GM19240 (cell line): ENCODE data around the gene UBE4B.
"Not testable (repeated sequence)": the region's sequence is repeated elsewhere in the genome, so short reads cannot be mapped to it uniquely, and the experiment has no call there.

Experiments used
- DNase-seq: peaks from one replicate; pipeline ENCODE4 v3.0.0; 2011; ENCODE audit warnings: low spot score; ENCODE audit not compliant: insufficient read length

Gene UBE4B

DNA sequence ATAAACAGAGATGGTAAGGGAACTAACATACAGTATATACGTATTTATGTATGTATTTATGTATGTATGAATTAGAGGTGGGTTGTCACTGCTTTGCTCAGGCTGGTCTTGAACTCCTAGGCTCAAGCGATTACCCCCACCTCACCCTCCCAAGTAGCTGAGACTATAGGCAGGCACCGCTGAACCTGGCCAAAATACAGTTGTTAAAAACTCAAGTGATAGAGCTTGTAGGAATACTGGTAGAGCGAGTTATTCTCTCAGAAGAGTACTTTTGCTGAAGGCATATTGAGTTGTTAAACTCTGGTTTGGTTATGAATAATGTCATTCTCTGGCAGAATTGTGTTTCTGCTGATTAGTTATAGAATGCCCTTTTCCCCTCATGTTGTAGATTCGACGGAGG lies 38.9 kb downstream of the UBE4B start:
- no peak for DNase-seq

DNA sequence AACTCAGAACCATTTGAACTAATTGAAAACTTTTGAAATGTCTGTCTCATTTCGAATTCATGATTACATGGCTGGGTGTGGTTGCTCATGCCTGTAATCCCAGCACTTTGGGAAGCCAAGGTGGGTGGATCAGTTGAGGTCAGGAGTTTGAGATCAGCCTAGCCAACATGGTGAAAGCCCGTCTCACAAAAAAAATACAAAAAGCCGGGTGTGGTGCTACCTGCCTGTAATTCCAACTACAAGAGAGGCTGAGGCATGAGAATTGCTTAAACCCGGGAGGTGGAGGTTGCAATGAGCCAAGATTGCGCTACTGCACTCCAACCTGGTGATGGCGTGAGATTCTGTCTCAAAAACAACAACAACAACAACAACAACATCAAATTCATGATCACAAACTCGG lies 40.6 kb downstream of the UBE4B start:
- DNase-seq: not testable (repeated sequence)

DNA sequence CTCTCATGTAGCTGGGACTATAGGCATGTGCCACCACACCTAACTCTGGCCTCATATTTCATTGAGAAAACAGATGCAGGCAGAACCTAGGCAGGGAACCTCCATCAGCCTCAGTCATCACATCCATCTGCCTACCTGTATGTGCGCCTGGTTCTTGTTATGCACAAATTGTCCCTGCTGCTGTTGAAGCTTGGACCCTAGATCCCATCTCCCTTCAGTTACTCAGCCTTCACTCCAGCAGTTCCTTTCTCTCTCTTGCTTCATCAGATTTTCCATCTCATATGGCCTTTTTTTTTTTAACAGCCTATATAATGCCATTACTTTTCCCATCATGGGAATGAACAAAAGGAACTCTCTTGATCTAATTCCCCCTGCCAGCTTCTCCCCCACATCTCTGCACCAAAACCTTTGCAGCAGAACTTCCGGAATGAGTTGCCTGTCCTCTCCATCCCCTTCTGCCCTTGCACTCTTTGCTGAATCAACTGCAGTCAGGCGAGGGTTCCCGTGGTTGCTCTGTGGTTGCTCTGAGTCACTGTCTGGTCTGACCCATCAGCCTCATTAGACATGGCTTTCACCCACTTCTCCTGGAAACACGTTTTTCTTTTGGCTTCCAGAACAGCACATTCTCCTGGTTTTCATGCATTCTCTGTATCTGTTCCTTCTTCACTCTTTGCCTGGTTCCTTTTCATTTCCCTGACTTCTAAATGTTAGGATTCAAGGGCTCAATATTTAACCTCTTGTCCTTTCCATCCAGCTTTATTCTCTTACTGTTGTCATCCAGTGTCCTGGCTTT lies 41.5 kb downstream of the UBE4B start:
- DNase-seq: peak; percentile 15

DNA sequence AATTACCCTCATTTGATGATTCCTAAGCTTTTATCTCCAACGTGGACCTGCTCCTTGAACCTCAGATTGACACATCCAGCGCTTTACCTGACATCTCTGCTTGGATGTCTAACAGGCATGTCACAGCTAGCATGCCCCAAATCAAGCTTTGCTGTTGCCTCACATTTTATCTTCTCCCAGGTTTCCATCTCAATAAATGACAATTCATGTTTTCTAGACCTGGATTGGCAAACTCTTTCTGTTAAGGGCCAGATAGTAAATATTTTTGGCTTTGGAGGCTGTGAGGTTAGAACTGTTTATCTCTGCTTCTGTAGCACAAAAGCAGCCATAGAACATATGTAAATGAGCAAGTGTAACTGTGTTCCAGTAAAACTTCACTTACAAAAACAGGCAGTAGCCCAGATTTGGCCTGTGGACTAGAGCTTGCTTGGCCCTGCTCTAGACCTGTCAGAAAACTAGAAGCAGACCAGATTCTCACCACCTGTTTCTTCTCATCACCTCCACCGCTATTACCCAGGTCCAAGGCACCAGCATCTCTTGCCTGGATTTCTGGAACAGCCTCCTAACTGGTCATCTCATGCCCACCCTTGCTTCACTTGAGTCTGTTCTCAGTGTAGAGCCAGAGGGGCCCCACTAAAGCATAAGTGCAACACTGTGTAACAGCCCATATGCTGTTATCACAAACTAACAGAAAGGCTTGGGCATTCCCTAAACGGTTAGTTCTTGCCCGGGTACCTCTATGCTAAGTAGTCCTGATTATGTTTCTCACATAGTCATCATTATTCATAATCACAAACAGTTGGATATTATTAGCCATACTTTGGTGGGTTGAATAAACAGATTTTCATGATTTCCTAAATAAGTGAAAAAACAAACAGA lies 42.3 kb downstream of the UBE4B start:
- no peak for DNase-seq

DNA sequence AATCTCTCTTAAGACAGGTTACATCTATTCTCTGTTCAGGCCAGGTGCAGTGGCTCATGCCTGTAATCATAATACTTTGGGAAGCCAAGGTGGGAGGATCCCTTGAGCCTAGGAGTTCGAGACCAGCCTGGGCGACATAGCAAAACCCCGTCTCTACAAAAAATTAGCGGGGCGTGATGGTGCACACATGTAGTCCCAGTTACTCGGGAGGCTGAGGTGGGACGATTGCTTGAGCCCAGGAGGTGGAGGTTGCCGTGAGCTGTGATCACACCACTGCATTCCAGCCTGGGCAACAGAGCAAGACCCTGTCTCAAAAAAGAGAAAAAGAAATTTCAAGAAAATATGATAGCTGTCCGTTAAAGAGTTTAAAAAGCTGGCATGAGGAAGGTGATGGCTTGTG lies 43.0 kb downstream of the UBE4B start:
- DNase-seq: no peak

DNA sequence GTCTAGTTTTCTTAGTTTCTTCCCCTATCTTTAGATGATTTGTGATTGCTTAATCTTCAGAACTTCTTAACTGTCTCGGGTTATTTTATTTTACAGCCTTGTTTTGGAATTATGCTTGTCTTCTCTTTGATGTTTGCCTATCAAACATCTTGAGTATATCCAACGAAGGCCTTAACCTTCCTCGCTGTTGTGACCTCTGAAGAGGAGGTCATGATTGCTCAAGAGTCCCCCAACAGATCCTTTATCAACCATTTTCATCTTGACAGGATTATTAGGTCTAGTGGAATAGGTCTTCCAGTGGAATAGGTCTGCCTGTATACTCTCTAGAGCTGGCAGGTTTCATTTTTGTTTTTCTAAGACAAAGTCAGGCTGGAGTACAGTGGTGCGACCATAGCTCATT lies 45.7 kb downstream of the UBE4B start:
- no peak for DNase-seq

DNA sequence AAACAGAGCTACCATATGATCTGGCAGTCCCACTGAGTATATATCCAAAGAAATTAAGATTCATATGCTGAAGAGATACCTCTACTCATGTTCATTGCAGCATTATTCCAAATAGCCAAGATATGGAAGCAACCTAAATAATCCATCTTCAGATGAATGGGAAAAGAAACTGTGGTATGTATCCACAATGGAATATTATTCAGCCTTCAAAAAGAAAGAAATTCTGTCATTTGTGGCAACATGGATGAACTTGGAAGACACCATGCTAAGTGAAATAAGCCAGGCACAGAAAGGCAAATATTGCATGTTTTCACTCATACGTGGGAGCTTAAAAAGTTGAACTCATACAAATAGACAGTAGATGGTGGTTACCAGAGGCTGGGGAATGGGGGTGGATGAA lies 47.8 kb downstream of the UBE4B start:
- no peak for DNase-seq

DNA sequence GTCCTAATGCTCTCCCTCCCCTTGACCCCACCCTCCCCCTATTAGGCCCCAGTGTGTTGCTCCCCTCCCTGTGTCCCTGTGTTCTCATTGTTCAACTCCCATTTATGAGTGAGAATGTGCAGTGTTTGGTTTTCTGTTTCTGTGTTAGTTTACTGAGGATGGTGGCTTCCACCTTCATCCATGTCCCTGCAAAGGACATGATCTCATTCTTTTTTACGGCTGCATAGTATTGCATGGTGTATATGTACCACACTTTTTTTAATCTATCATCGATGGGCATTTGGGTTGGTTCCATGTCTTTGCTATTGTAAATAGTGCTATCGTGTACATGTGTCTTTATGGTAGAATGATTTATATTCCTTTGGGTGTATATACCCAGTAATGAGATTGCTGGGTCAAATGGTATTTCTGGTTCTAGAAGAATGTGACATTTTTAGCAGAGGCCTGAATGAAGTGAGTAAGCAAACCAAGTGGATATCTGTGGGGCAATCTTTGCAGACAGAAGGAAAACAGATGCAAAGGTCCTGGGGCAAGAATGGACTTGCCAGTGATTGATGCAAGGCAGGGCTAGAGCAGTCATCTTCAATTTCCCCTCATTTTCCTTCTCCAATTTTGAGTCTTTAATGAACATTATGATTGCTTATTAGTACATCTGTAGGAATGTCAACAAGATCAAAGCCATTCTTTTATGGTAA lies 50.2 kb downstream of the UBE4B start:
- no peak for DNase-seq

DNA sequence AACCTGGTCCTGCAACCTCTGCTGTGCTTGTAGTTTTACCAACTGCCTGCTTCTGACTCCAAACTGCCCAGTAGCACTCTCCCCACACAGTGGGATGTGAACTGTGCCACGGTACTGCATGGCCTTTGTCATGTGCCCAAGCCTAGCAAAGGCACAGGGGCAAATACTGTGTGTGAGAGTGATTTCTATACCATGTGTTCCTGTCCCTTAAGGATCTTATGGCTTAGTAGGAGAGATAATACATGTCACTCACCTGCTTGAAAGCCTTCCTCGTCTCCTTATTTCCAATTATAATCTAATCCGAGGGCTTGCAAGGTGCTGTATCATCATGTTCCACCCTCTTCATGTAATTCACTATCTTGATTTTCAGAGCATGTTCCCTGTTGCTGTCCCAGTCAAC lies 51.3 kb downstream of the UBE4B start:
- DNase-seq: no peak

DNA sequence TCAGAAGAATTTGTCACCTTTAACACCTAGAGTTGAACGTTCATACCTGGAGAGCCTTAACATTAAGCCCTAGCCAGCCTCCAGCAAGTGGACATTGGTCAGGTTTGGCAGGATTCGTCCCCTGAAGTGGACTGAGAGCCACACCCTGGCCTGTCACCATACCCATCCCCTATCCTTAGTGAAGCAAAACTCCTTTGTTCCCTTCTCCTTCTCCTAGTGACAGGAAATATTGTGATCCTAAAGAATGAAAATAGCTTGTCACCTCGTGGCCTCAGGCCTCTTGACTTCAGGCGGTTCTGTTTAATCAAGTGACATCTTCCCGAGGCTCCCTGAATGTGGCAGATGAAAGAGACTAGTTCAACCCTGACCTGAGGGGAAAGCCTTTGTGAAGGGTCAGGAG lies 52.3 kb downstream of the UBE4B start:
- DNase-seq: no peak

DNA sequence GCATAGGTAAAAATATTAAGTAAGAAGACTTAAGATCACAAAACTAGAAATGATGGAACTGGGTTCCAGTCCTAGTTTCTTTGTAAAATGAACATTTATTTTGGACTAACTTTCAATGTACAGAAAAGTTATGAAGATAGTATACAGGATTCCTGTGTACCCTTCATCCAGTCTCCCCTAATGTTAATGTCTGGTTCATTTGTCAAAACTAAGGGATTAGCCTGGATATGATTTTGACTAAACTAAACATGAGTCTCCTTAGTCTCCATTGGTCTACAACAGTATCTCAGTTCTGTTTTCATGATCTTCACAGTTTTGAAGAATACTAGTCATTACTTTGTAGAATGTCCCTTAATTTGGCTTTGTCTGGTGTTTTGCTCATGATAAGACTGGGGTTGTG lies 54.5 kb downstream of the UBE4B start:
- no peak for DNase-seq

DNA sequence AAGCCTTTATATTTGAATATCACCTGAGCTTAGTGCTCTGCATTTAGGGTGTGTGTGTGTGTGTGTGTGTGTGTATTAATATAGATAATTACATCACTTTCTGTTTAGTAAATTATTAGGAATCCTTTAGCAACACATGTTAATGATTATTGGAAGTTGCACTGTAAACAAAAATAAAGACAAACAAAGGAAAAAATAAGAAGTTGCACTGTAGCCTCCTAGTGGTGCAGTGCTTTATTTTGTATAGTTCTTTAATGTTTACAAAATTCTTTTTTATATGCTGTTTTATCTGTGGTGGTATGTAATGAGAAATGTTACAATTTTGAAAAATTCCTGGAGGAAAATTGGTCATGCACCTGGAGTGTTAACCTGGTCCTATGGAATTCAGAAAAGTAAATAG lies 69.2 kb downstream of the UBE4B start:
- no peak for DNase-seq

DNA sequence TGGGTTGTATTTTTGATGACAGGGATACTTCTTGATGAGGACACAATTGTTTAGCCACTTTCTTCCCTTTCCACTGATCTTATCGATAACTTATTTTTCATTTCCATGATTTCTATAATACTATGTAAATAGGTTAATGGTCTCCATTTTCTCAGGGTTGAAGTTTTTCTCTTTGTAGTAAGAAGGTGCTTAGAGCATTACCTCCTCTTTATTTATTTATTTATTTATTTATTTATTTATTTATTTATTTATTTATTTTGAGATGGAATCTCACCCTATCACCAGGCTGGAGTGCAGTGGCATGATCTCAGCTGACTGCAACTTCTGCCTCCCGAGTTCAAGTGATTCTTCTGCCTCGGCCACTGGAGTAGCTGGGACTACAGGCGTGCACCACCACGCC lies 70.4 kb downstream of the UBE4B start:
- DNase-seq: no peak

DNA sequence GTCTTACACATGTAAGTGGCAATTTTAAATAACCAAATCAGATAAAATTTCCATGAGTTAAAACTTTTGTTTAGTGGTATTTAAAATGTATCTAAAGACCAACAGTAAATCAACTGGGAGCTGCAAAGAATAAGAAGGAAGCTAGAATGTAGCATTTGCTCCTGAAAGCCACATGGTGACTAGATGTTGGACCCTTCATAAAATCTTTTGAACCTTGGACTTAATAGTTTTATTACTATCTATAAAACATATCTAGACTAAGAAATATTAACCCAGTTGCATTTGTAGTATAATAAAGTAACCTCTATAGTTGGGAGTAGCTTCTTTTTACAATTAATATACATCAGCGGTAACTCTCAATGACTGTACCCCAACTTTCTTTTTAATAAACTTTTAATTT lies 72.1 kb downstream of the UBE4B start:
- DNase-seq: no peak

DNA sequence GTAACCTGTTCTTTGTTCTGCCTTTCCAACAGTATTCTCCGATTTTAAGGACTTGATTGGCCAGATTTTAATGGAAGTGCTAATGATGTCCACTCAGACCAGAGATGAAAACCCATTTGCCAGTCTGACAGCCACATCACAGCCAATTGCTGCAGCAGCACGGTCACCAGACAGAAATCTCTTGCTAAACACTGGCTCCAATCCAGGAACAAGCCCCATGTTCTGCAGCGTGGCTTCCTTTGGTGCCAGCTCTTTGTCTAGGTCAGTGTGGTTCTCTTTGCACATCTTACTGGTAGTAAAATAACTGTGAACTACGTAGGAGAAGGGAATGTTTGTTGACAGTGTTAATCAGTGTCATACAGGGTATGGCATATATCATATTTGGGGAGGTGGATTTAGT lies 72.7 kb downstream of the UBE4B start:
- DNase-seq: no peak

DNA sequence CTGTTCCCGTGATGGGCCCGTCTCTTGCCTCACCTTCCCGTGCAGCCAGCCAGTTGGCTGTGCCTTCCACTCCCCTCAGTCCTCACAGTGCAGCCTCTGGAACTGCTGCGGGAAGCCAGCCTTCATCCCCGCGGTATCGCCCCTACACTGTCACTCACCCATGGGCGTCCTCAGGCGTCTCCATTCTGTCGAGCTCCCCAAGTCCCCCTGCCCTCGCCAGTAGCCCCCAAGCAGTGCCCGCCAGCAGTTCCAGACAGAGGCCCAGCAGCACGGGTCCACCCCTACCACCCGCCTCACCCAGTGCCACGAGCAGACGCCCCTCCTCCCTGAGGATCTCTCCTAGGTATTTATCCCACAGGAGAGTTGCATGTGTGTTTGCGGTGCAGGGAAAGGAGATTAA lies 73.5 kb downstream of the UBE4B start:
- no peak for DNase-seq

DNA sequence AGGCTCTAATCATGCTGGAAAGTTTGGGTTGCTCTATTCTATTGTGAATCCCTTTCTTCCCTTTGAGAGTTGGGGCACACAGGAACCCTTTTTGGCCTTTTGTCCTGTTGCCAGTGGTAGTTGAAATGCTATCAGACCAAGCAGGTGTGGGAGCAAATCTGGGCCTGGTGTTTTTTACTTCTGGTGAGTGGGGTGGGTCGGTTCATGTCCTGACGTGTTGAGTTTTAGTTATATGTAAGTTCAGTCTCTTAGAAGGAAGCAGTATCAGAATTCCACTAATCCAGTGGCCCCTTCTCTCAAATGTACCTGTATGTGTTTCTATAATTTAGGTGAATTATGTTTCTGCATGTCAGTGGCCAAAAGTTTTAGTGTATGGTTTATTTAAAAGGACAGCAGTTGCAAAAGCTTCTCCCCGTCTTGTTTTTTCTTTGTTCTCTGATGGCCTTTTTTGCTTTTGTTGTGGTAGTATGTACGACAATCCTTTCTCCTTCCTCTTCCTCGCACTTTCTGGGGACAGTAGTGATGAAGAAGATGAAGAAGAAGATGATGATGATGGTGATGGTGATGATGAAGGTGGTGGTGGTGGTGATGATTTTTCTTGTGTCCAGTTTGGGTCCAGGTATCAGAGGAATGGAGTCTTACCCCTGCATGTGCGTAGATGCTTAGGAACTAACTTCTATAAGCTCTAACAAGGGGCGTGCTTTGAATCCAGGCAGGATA lies 74.2 kb downstream of the UBE4B start:
- no peak for DNase-seq

DNA sequence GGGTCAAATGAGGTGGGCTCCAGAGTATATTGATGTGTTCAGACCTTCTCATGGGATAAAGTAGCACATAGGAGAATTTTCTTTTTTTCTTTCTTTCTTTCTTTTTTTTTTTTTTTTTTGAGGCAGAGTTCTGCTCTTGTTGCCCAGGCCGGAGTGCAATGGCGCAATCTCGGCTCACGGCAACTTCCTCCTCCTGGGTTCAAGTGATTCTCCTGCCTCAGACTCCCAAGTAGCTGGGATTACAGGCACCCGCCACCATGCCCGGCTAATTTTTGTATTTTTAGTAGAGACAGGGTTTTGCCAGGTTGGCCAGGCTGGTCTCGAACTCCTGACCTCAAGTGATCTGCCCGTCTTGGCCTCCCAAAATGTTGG lies 74.7 kb downstream of the UBE4B start:
- DNase-seq: not testable (repeated sequence)

DNA sequence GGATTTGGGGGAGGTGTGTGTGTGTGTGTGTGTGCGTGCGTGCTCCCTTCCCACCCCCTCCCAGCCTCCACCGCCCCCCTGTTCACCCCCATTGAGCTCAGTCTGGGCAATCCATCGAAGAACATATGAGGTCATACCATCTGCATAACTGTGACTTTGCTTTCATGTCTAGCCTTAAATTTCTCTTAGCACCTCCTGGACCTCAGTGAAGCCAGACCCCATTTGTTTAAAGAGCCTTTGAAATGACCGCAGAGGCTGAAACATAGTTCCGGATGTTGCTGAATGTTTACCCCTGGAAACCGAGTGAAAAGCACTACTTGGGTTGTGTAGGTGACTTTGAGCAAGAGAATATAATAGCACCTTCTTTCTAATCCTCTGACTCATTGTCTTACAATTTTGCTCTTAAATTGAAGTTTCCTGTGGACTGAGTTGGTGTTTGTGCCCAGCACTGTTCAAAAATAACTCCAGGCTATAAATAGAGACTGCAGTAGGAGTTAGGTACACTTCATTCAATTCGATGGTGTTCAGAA lies 75.4 kb downstream of the UBE4B start:
- no peak for DNase-seq

DNA sequence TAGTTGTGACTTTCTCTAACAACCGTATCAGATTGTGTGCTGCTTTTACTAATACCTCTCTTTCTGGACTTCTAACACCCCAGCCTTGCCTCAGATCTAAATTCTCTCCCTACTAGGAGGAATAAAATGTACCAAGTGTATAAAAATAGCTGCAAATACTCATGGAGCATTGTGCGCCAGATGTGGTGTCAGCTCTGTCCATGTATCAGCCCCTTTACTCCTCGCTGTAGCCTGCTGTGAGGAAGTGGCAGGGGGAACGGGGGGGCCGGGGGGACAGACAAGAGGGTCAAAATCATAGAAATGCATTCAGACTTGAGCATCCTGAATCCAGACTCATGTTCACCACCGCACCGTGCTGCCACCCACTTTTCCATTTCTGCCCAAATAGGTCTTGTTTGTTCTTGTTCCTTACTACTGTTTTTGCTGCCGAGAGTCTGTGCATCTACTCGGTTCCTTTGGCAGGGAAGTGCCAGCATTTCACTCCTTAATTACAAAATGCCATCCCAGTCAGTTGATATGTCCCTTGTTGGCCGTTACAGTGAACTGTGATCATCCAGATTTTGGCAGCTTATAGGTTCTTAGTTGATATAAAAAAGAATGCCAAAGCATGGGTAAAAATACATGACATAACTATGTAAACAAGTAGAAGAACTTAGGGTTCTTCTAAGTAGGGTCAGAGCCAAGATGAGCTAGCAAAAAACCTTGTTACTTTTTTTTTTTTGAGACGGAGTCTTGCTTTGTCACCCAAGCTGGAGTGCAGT lies 76.4 kb downstream of the UBE4B start:
- no peak for DNase-seq

DNA sequence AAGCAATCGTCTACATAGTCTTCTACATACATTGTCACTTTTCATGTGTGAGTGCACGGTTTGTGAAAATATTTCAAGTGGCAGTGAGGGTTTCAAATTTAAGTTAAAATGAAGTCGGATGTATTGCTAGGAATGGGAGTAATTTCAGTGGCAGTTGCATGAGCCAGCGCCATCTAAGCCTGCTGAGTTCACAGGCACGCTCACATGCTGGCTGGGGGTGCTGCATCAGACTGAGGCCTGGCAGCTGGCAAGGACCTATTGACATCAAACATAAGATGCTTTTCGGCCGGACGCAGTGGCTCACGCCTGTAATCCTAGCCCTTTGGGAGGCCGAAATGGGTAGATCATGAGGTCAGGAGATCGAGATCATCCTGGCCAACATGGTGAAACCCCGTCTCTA lies 80.7 kb downstream of the UBE4B start:
- DNase-seq: no peak
